ENCODE results near the gene NSD2.

DNA sequence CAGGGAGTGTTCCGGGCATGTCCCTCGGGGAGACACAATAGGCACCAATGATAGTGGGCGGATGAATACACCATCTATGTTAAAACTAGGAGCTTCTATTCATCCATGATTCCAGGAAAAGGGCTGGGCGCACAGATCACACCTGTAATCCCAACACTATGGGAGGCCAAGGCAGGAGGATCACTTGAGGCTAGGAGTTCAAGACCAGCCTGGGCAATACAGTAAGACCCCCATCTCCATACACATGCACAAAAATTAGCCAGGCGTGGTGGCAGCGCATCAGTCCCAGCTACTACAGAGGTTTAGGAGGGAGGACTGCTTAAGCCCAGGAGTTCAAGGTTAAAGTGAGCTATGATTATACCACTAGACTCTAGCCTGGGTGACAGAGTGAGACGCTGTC lies 135.2 kb downstream of the NSD2 start:
- TF ChIP-seq, protein P1, sequence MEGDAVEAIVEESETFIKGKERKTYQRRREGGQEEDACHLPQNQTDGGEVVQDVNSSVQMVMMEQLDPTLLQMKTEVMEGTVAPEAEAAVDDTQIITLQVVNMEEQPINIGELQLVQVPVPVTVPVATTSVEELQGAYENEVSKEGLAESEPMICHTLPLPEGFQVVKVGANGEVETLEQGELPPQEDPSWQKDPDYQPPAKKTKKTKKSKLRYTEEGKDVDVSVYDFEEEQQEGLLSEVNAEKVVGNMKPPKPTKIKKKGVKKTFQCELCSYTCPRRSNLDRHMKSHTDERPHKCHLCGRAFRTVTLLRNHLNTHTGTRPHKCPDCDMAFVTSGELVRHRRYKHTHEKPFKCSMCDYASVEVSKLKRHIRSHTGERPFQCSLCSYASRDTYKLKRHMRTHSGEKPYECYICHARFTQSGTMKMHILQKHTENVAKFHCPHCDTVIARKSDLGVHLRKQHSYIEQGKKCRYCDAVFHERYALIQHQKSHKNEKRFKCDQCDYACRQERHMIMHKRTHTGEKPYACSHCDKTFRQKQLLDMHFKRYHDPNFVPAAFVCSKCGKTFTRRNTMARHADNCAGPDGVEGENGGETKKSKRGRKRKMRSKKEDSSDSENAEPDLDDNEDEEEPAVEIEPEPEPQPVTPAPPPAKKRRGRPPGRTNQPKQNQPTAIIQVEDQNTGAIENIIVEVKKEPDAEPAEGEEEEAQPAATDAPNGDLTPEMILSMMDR (IDR thresholded peaks at IDR 0.05), result no peak
- no peak for TF ChIP-seq EZH2 (IDR thresholded peaks at IDR 0.05)
